K562 (cell line): ENCODE measurements around the gene FRA10AC1. TPM values are rescaled to one million over a fixed set of nuclear protein-coding genes. Genes with fewer than 3 reads are reported as not detected.

Experiments used
- ATAC-seq: fragments of 200-7000 bp; cut with Tn5 transposase; 3 replicates; pipeline ENCODE4 v1.9.1; 2020; ENCODE audit warnings: moderate library complexity
- BruUV-seq: library from RNA; stranded (reverse); fragments of 400-500 nt; replicated peaks from 2 replicates; lab custom pipeline; 2021; lab: Mats Ljungman, UMichigan
- CTCF ChIA-PET: fragments of 300-600 bp; formaldehyde crosslinking; extraction: SDS; loops from one replicate; lab custom pipeline; 2021; ENCODE audit warnings: low intra/inter-chr PET ratio; lab: Yijun Ruan, JAX
- POLR2A ChIA-PET: fragments of 300-600, 350-650 bp; sonication (Branson Sonifier 250); formaldehyde crosslinking; extraction: SDS; loops from one replicate; lab custom pipeline; 2021; ENCODE audit warnings: antibody characterized with exemption, inconsistent platforms; lab: Yijun Ruan, JAX
- DNase-seq, 4 experiments: peaks; one replicate each; pipeline versions ENCODE4 v3.0.0 to v3.0.0-alpha.2; 2011 to 2018; ENCODE audit warnings: low spot score in 3 of 4, mixed read lengths in 3 of 4; ENCODE audit errors: extremely low read depth in 1 of 4
- FAIRE-seq: peaks from 2 replicates; lab custom pipeline; 2011; peaks lifted over from hg19 to GRCh38; lab: Jason Lieb, UNC
- H2AFZ ChIP-seq: 2 replicates; pipeline ENCODE4 v1.6.0; 2011; ENCODE audit warnings: low read depth, low read length, control low read depth, inconsistent platforms
- H3K27ac ChIP-seq: fragments of 200-600 bp; 3 replicates; pipeline ENCODE4 v1.8.0; 2011; ENCODE audit warnings: low read depth, mild to moderate bottlenecking, control low read depth, inconsistent platforms, low read length, moderate library complexity, mixed read lengths; ENCODE audit errors: extremely low read depth
- H3K27me3 ChIP-seq, 2 experiments: fragments of 300-600 bp in 1 of 2; 2 replicates in 1 of 2; 3 replicates in 1 of 2; pipeline versions ENCODE4 v1.6.0 to v1.8.0; 2011; ENCODE audit warnings: inconsistent platforms in 2 of 2, low read length in 2 of 2, mild to moderate bottlenecking in 1 of 2, mixed read lengths in 1 of 2, moderate library complexity in 1 of 2; ENCODE audit not compliant: control insufficient read depth in 2 of 2, insufficient read depth in 2 of 2
- H3K36me3 ChIP-seq: fragments of 300-600 bp; 3 replicates; pipeline ENCODE4 v1.8.0; 2011; ENCODE audit warnings: mild to moderate bottlenecking, low read length, inconsistent platforms; ENCODE audit not compliant: control insufficient read depth, insufficient read depth
- H3K4me1 ChIP-seq, 2 experiments: fragments of 200-600 bp in 1 of 2; replicated peaks in 1 of 2; 2 replicates in 1 of 2; 3 replicates in 1 of 2; pipeline versions ENCODE4 v1.5.1 to v1.8.0; 2011; ENCODE audit warnings: inconsistent platforms in 2 of 2, low read length in 2 of 2, mild to moderate bottlenecking in 1 of 2, mixed read lengths in 1 of 2, moderate library complexity in 1 of 2; ENCODE audit not compliant: control insufficient read depth in 2 of 2, insufficient read depth in 2 of 2
- H3K4me2 ChIP-seq: 2 replicates; pipeline ENCODE4 v1.6.1; 2011; ENCODE audit warnings: low read length, control low read depth, inconsistent platforms, mixed read lengths; ENCODE audit not compliant: insufficient read depth
- H3K4me3 ChIP-seq: fragments of 200-600 bp; sonication (generic), shearing (Covaris generic); 2 replicates; pipeline ENCODE4 v1.5.1; 2016; ENCODE audit warnings: control low read depth, inconsistent platforms
- H3K79me2 ChIP-seq: fragments of 200-600 bp; 3 replicates; pipeline ENCODE4 v1.8.0; 2011; ENCODE audit warnings: low read length, inconsistent platforms; ENCODE audit not compliant: control insufficient read depth, insufficient read depth
- H3K9ac ChIP-seq, 2 experiments: 2 replicates each; pipeline versions ENCODE4 v1.6.0 to v1.6.1; 2011; ENCODE audit warnings: low read depth in 2 of 2, low read length in 2 of 2, control low read depth in 1 of 2, inconsistent platforms in 1 of 2, mild to moderate bottlenecking in 1 of 2, mixed read lengths in 1 of 2; ENCODE audit not compliant: insufficient read depth in 1 of 2
- H3K9me1 ChIP-seq: one replicate; pipeline ENCODE4 v1.6.0; 2011; ENCODE audit warnings: inconsistent platforms, mild to moderate bottlenecking, low read length, moderate library complexity; ENCODE audit not compliant: control insufficient read depth, insufficient read depth
- H3K9me3 ChIP-seq: replicated peaks from 2 replicates; pipeline ENCODE4 v1.5.1; 2011; ENCODE audit warnings: low read depth, low read length, inconsistent platforms; ENCODE audit not compliant: control insufficient read depth, insufficient read depth
- H4K20me1 ChIP-seq: replicated peaks from 2 replicates; pipeline ENCODE4 v1.6.1; 2011; ENCODE audit warnings: low read length, inconsistent platforms, mixed read lengths; ENCODE audit not compliant: control insufficient read depth, insufficient read depth
- CBX1 ChIP-seq: sonication (generic); IDR thresholded peaks from 2 replicates; pipeline ENCODE4 v1.6.1; 2016; ENCODE audit warnings: antibody characterized with exemption, low read depth, mild to moderate bottlenecking
- ELF2 ChIP-seq: fragments of 250-450 bp; sonication (Bioruptor Pico); IDR thresholded peaks from 2 replicates; pipeline ENCODE4 v1.5.0; 2021; ENCODE audit warnings: mild to moderate bottlenecking
- FOXA3 ChIP-seq, 2 experiments: fragments of 450-650 bp in 1 of 2; sonication (generic) in 1 of 2; formaldehyde crosslinking; IDR thresholded peaks in 1 of 2; conservative IDR thresholded peaks in 1 of 2; 2 replicates each; pipeline versions ENCODE4 v1.4.0 to v1.8.0; 2020 to 2022; ENCODE audit warnings: mild to moderate bottlenecking in 2 of 2, missing genetic modification reagents in 1 of 2
- HDAC6 ChIP-seq: IDR thresholded peaks from 2 replicates; pipeline ENCODE4 v1.6.1; 2012; ENCODE audit warnings: low read depth, mild to moderate bottlenecking, control low read depth, inconsistent platforms, low read length, moderate library complexity
- HEY1 ChIP-seq: fragments of 250-450 bp; sonication (Bioruptor Pico); IDR thresholded peaks from 2 replicates; pipeline ENCODE4 v1.5.0; 2020; ENCODE audit warnings: mild to moderate bottlenecking, moderate library complexity, borderline replicate concordance
- KDM4B ChIP-seq, 2 experiments: fragments of 450-650 bp in 1 of 2; sonication (generic) in 1 of 2; IDR thresholded peaks; 2 replicates each; pipeline ENCODE4 v1.6.1; 2016 to 2017; ENCODE audit warnings: borderline replicate concordance in 2 of 2, antibody characterized with exemption in 1 of 2, low read depth in 1 of 2, mild to moderate bottlenecking in 1 of 2
- MEF2A ChIP-seq: IDR thresholded peaks from 2 replicates; pipeline ENCODE4 v1.6.1; 2011; ENCODE audit warnings: low read depth, mild to moderate bottlenecking, low read length, moderate library complexity; ENCODE audit not compliant: control insufficient read depth
- NFATC3 ChIP-seq: fragments of 450-650 bp; IDR thresholded peaks from 2 replicates; pipeline ENCODE4 v1.6.1; 2017; ENCODE audit warnings: mild to moderate bottlenecking
- NR1H2 ChIP-seq: sonication (generic); formaldehyde crosslinking; IDR thresholded peaks from 2 replicates; pipeline ENCODE4 v1.4.0; 2020; ENCODE audit warnings: mild to moderate bottlenecking, missing genetic modification reagents
- PTTG1 ChIP-seq: fragments of 450-650 bp; IDR thresholded peaks from 2 replicates; pipeline ENCODE4 v1.6.1; 2016; ENCODE audit warnings: low read depth, mild to moderate bottlenecking, missing genetic modification characterization, missing compliant biosample characterization
- SNRNP70 ChIP-seq: fragments of 200-400 bp; formaldehyde crosslinking; optimal IDR thresholded peaks from 2 replicates; pipeline ENCODE3; 2017; ENCODE audit warnings: low read depth, low read length
- TBP ChIP-seq: optimal IDR thresholded peaks from 2 replicates; pipeline ENCODE3; 2011; ENCODE audit warnings: low read depth, low read length, improper control_type of control experiment
- TSC22D4 ChIP-seq: fragments of 450-650 bp; IDR thresholded peaks from 2 replicates; pipeline ENCODE4 v1.6.1; 2016; ENCODE audit warnings: missing genetic modification characterization, missing biosample characterization, control low read depth
- ZNF354B ChIP-seq: fragments of 250-450 bp; sonication (Bioruptor Pico); IDR thresholded peaks from 2 replicates; pipeline ENCODE4 v1.4.0; 2020
- ZNF444 ChIP-seq: fragments of 250-450 bp; sonication (Bioruptor Pico); IDR thresholded peaks from 2 replicates; pipeline ENCODE4 v1.4.0; 2020; ENCODE audit warnings: mild to moderate bottlenecking, moderate library complexity
- ZNF551 ChIP-seq: fragments of 250-450 bp; sonication (Bioruptor Pico); IDR thresholded peaks from 2 replicates; pipeline ENCODE4 v1.5.0; 2021; ENCODE audit warnings: mild to moderate bottlenecking, moderate library complexity
- ZSCAN32 ChIP-seq: fragments of 450-650 bp; formaldehyde crosslinking; IDR thresholded peaks from 2 replicates; pipeline ENCODE4 v1.4.0; 2020; ENCODE audit warnings: mild to moderate bottlenecking, moderate library complexity
- in situ Hi-C: fragments of 300-500 bp; cut with MboI; formaldehyde crosslinking; loops from 4 replicates; pipeline ENCODE4 v1.15.0; 2018; ENCODE audit warnings: inconsistent platforms, mixed read lengths
- intact Hi-C: fragments of 100-400 bp; cut with micrococcal nuclease; formaldehyde crosslinking; loops from 2 replicates; pipeline ENCODE4 v1.14.2; 2022
- polyA plus RNA-seq, 8 experiments: library from polyadenylated mRNA; depleted of rRNA in 4 of 8; stranded (reverse) in 5 of 8; unstranded in 3 of 8; fragments of >200 nt; fragmentation: Nextera tagmentation in 2 of 8; fragmentation: Illumina TruSeq in 1 of 8; extraction: Ambion mirVana in 2 of 8; extraction: Trizol in 1 of 8; gene quantifications; 2 replicates each; pipeline versions ENCODE4 v1.2.1 to v1.2.3, GENCODE V29; 2011 to 2014; ENCODE audit warnings: inconsistent platforms in 1 of 8, missing spikeins in 1 of 8
- total RNA-seq, 7 experiments: library from RNA; depleted of rRNA in 6 of 7; stranded (reverse); fragments of >200 nt in 6 of 7; fragmentation: Illumina TruSeq in 2 of 7; extraction: Trizol in 2 of 7; gene quantifications; 2 replicates each; pipeline versions ENCODE4 v1.2.1 to v1.2.3, GENCODE V29; 2011 to 2021; ENCODE audit warnings: low replicate concordance in 1 of 7
- TF ChIP-seq, protein P1 (sequence below): fragments of 450-650 bp; IDR thresholded peaks from 2 replicates; pipeline ENCODE4 v1.6.1; 2016; ENCODE audit warnings: low read depth

The FRA10AC1 gene
- total and polyA plus RNA-seq, 9 of the 15 experiments (the other 6 are each of a cell fraction or from before 2014, with no cell fraction given): 4.4 to 11.8 (median 8.0) TPM

- CTCF ChIA-PET: no interaction called here
- TF ChIP-seq FOXA3 (CRISPR knock-in tag; conservative IDR thresholded peaks at IDR 0.05 in 1 of 2, IDR thresholded peaks at IDR 0.05 in 1 of 2) (no peak), ZSCAN32 (CRISPR knock-in tag) (no peak), MEF2A (no peak), ZNF354B (CRISPR knock-in tag) (no peak), PTTG1 (tag) (no peak), KDM4B (IDR thresholded peaks at IDR 0.05; ENCODE audit: borderline replicate concordance in 2 of 2, low read depth in 1 of 2) (no peak), ZNF551 (CRISPR knock-in tag) (no peak), CBX1 (no peak), ZNF444 (CRISPR knock-in tag) (no peak), HDAC6 (no peak), NR1H2 (no peak), NFATC3 (no peak), HEY1 (no peak), SNRNP70 (no peak), TSC22D4 (tag) (no peak), ELF2 (CRISPR knock-in tag) (no peak), TBP (no peak)
- TF ChIP-seq, protein P1, sequence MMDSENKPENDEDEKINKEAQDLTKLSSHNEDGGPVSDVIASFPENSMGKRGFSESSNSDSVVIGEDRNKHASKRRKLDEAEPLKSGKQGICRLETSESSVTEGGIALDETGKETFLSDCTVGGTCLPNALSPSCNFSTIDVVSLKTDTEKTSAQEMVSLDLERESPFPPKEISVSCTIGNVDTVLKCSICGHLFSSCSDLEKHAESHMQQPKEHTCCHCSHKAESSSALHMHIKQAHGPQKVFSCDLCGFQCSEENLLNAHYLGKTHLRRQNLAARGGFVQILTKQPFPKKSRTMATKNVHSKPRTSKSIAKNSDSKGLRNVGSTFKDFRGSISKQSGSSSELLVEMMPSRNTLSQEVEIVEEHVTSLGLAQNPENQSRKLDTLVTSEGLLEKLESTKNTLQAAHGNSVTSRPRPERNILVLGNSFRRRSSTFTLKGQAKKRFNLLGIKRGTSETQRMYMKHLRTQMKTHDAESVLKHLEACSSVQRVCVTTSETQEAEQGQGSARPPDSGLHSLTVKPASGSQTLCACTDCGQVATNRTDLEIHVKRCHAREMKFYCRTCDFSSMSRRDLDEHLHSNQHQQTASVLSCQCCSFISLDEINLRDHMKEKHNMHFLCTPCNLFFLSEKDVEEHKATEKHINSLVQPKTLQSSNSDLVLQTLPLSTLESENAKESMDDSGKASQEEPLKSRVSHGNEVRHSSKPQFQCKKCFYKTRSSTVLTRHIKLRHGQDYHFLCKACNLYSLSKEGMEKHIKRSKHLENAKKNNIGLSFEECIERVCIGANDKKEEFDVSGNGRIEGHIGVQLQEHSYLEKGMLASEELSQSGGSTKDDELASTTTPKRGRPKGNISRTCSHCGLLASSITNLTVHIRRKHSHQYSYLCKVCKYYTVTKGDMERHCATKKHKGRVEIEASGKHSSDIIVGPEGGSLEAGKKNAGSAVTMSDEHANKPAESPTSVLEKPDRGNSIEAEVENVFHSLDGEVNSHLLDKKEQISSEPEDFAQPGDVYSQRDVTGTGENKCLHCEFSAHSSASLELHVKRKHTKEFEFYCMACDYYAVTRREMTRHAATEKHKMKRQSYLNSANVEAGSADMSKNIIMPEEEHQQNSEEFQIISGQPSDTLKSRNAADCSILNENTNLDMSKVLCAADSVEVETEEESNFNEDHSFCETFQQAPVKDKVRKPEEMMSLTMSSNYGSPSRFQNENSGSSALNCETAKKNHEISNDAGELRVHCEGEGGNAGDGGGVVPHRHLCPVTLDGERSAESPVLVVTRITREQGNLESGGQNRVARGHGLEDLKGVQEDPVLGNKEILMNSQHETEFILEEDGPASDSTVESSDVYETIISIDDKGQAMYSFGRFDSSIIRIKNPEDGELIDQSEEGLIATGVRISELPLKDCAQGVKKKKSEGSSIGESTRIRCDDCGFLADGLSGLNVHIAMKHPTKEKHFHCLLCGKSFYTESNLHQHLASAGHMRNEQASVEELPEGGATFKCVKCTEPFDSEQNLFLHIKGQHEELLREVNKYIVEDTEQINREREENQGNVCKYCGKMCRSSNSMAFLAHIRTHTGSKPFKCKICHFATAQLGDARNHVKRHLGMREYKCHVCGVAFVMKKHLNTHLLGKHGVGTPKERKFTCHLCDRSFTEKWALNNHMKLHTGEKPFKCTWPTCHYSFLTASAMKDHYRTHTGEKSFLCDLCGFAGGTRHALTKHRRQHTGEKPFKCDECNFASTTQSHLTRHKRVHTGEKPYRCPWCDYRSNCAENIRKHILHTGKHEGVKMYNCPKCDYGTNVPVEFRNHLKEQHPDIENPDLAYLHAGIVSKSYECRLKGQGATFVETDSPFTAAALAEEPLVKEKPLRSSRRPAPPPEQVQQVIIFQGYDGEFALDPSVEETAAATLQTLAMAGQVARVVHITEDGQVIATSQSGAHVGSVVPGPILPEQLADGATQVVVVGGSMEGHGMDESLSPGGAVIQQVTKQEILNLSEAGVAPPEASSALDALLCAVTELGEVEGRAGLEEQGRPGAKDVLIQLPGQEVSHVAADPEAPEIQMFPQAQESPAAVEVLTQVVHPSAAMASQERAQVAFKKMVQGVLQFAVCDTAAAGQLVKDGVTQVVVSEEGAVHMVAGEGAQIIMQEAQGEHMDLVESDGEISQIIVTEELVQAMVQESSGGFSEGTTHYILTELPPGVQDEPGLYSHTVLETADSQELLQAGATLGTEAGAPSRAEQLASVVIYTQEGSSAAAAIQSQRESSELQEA: no peak
- in situ Hi-C loops: no loop called here
Observed at GRCh38 chr10:93722550-93722949, 20.2 kb upstream of the FRA10AC1 start.

More at GRCh38 chr10:93722550-93722949, 20.2 kb upstream of the FRA10AC1 start:
- Histone ChIP-seq H3K9me3 (no peaks in the 10 kb centered on the region), H3K36me3 (no peaks in the 10 kb centered on the region), H3K27me3 (no peaks in the 10 kb centered on the region; a peak in 1 of 5 replicates), H3K9me1 (no peaks in the 10 kb centered on the region), H3K27ac (no peak overlapping the region), H2AFZ (no peak overlapping the region), H3K79me2 (no peaks in the 10 kb centered on the region), H3K4me2 (no peak overlapping the region), H3K4me1 (no peaks in the 10 kb centered on the region), H3K4me3 (no peak overlapping the region), H4K20me1 (no peaks in the 10 kb centered on the region), H3K9ac (no peak overlapping the region)
- ATAC-seq: no peak
- POLR2A ChIA-PET: interaction anchor here (0.6 kb wide), 1 partner anchor 773 kb away, joined by 3 read pairs; no protein-coding TSS in a partner anchor
- BruUV-seq: no TSS peak
- intact Hi-C loops: no loop called here
- DNase-seq: no peak
- FAIRE-seq: no peak
